HL-60/S4 treated with retinoic acid at 250 ng/mL for 4 days and 3 days (cell line): Measurements from ENCODE around the gene AFDN.

Source experiments
- in situ Hi-C: fragments of 300-500 bp; cut with MboI; formaldehyde crosslinking; loops from 2 replicates; pipeline ENCODE4 v1.7.0; 2022; ENCODE audit warnings: low sequenced_read_pairs

Gene AFDN

DNA sequence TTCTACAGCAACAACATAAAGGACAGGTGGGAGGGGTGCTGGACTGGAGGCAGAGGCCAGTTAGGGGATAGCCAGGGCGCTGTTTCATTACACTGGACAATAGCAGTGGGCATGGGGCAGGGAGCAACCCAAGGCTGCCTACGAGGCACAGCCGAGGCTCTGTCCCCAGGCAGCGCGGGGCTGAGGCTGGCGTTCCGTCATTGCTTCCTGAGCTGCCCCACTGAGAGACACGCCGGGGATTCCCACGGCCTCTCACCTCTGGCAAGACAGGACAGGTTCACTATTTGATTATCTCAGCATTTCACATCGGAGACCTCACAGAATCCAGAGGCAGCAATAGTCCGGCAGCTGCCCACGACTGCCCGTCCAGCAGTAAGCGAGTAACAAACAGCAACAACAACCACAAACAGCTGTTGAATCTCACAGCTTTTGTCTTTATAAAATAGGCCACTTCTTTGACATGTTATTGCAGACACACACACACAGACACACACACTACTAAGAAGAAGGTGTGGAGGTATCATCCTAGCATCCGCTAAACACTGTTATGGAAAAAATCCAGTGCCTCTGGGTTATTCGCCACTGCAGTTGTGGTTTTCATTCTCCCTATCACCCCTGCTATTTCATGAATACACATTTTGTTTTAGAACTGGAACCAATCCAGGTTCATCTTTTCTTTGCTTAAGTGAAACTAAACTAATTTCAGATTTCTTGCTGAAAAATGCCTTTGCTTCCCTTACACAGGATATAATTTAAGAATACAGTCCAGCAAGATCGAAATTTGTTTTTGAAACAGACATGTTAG, 190.2 kb downstream of the AFDN start:
- in situ Hi-C loops, result no loop called here

DNA sequence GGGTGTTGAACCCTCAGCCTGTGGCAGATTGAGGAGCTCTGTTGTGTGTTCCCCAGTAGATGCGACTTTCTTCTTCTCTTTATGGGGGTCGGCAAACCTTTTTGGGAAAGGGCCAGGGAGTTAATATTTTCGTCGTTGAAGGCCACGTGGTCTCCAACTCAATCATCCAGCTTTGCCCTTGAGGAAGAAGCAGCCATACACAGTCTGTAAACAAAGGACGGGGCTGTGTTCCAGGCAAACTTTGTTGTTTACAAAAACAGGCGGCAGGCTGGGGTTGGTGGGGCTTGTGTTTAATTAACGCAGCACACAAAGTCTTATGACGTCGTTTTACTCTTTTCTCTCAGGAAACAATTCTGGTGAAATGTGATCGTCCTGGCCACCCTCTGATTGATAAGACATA, 190.9 kb downstream of the AFDN start:
- in situ Hi-C loops, result no loop called here

DNA sequence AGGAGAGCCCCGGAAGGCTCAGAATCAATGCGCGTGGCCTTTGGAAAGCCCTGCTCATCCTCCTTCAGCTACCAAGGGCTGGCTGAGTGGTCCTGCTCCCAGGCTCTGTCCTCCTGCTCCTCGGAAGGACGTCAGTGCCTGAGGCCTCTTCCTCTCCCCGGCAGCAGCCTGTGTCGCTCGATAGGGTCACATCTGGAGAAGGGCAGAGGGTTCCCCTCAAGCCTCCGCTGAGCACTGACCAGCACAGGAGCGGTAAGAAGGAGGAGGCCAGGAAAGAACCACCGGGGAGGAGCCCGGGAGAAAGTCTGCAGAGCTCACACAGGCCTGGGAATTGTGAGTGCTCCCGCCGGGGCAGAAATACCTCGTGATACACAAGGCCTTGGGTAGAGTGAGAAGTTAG, 192.0 kb downstream of the AFDN start:
- in situ Hi-C loops, result no loop called here

DNA sequence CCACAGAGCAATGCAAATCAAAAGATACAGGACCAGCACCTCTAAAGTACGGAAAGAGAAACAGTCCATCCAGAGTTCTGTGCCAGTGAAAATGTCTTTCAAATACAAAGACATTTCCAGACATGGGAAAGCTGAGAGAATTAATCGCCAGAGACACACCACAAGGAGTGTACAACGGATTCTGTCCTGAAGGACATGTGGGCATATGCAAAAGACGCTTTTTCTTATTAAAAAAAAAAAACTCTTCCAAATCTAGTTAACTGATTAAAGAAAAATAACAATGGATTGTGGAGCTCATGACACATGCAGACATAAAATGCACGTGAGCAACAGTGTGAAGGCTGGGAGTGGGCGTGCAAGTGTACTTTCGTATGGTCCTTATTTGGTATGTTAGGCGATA, 193.5 kb downstream of the AFDN start:
- in situ Hi-C loops, result no loop called here

DNA sequence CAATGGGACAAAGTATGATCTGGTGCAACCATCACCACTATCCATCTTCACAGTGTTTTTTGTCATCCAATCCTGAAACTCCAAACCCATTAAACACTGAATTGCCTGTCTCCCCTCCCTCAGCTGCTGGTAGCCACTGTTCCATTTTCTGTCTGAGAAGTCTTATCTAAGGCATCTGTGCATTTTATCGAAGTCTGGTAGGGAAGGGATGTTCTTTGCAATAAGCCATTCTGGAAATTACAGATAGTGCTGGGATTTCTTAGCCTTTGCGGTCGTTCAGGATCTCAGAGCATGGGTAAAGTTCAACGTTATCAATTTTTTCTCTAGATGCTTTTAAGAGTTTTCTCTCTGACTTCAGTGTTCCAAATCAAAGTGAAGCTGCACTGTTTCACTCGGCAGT, 194.9 kb downstream of the AFDN start:
- in situ Hi-C loops, result no loop called here
